GM12878 (cell line): ENCODE results near the gene CACNA2D1. TPM values are rescaled to one million over a fixed set of nuclear protein-coding genes. Genes with fewer than 3 reads are reported as not detected.

Experiments
- ATAC-seq: fragments of 200-7000 bp; cut with Tn5 transposase; 3 replicates; pipeline ENCODE4 v1.9.1; 2020; ENCODE audit warnings: mild to moderate bottlenecking, moderate library complexity
- BruUV-seq: library from RNA; stranded (reverse); fragments of 400-500 nt; replicated peaks from 2 replicates; lab custom pipeline; 2021; lab: Mats Ljungman, UMichigan
- CTCF ChIA-PET: fragments of 300-600 bp; sonication (Branson Sonifier 250); formaldehyde crosslinking; extraction: SDS; loops from one replicate; lab custom pipeline; 2021; ENCODE audit warnings: inconsistent platforms; lab: Yijun Ruan, JAX
- POLR2A ChIA-PET: fragments of 350-600 bp; formaldehyde crosslinking; extraction: SDS; loops from one replicate; lab custom pipeline; 2021; ENCODE audit warnings: inconsistent platforms; lab: Charles Lee
- RAD21 ChIA-PET: fragments of 300-600 bp; sonication (Branson Sonifier 250); formaldehyde crosslinking; loops from one replicate; lab custom pipeline; 2023; ENCODE audit warnings: antibody characterized with exemption; ENCODE audit not compliant: unreplicated experiment; lab: Charles Lee
- SMC1A ChIA-PET: fragments of 300-600 bp; sonication (Branson Sonifier 250); formaldehyde crosslinking; loops from one replicate; lab custom pipeline; 2023; ENCODE audit not compliant: unreplicated experiment, uncharacterized antibody; lab: Charles Lee
- DNase-seq: peaks from one replicate; pipeline ENCODE4 v3.0.0-alpha.2; 2011; ENCODE audit warnings: low read depth, low spot score
- FAIRE-seq: peaks from 3 replicates; lab custom pipeline; 2011; peaks lifted over from hg19 to GRCh38; lab: Jason Lieb, UNC
- H2AFZ ChIP-seq: 2 replicates; pipeline ENCODE4 v1.6.0; 2011; ENCODE audit warnings: low read depth, low read length, control low read depth; ENCODE audit not compliant: control insufficient read depth
- H3K27ac ChIP-seq: 2 replicates; pipeline ENCODE4 v1.5.1; 2011; ENCODE audit warnings: control low read depth; ENCODE audit not compliant: control insufficient read depth, insufficient read depth
- H3K27me3 ChIP-seq, 2 experiments: replicated peaks in 1 of 2; 2 replicates each; pipeline versions ENCODE4 v1.6.0 to v1.6.1; 2011; ENCODE audit warnings: low read length in 1 of 2; ENCODE audit not compliant: control insufficient read depth in 2 of 2, insufficient read depth in 2 of 2
- H3K36me3 ChIP-seq, 2 experiments: 2 replicates each; pipeline ENCODE4 v1.5.1; 2011; ENCODE audit warnings: low read length in 1 of 2; ENCODE audit not compliant: control insufficient read depth in 2 of 2, insufficient read depth in 2 of 2
- H3K4me1 ChIP-seq: 2 replicates; pipeline ENCODE4 v1.6.1; 2011; ENCODE audit warnings: mild to moderate bottlenecking, low read length, moderate library complexity, mixed read lengths; ENCODE audit not compliant: control insufficient read depth, insufficient read depth
- H3K4me2 ChIP-seq: 2 replicates; pipeline ENCODE4 v1.6.0; 2011; ENCODE audit warnings: control low read depth; ENCODE audit not compliant: control insufficient read depth, insufficient read depth
- H3K4me3 ChIP-seq: fragments of 200-600 bp; sonication (generic); 2 replicates; pipeline ENCODE4 v1.5.1; 2016
- H3K79me2 ChIP-seq: 2 replicates; pipeline ENCODE4 v1.6.0; 2011; ENCODE audit warnings: low read length; ENCODE audit not compliant: control insufficient read depth, insufficient read depth
- H3K9ac ChIP-seq: 2 replicates; pipeline ENCODE4 v1.8.0; 2011; ENCODE audit warnings: low read length, control low read depth, mixed read lengths; ENCODE audit not compliant: control insufficient read depth, insufficient read depth
- H3K9me3 ChIP-seq: replicated peaks from 3 replicates; pipeline ENCODE4 v1.5.1; 2011; ENCODE audit warnings: mild to moderate bottlenecking, low read length; ENCODE audit not compliant: control insufficient read depth, insufficient read depth
- H4K20me1 ChIP-seq: 2 replicates; pipeline ENCODE4 v1.6.0; 2011; ENCODE audit not compliant: control insufficient read depth, insufficient read depth
- CHD1 ChIP-seq: IDR thresholded peaks from 2 replicates; pipeline ENCODE4 v1.6.1; 2012; ENCODE audit warnings: low read depth, low read length, improper control_type of control experiment
- HCFC1 ChIP-seq: fragments of 150-350 bp; IDR thresholded peaks from 2 replicates; pipeline ENCODE4 v1.6.1; 2014; ENCODE audit warnings: low read length
- IRF3 ChIP-seq: fragments of 450-650 bp; IDR thresholded peaks from 2 replicates; pipeline ENCODE4 v1.6.1; 2014; ENCODE audit warnings: mild to moderate bottlenecking
- IRF4 ChIP-seq: IDR thresholded peaks from 2 replicates; pipeline ENCODE4 v1.6.1; 2011; ENCODE audit warnings: low read depth, low read length
- NR2F1 ChIP-seq: fragments of 450-650 bp; conservative IDR thresholded peaks from 2 replicates; pipeline ENCODE4 v1.6.1; 2017; ENCODE audit warnings: mild to moderate bottlenecking
- POLR2A ChIP-seq: IDR thresholded peaks from 2 replicates; pipeline ENCODE4 v1.6.1; 2011; ENCODE audit warnings: low read depth, mild to moderate bottlenecking, low read length
- RBBP5 ChIP-seq: fragments of 200-600 bp; sonication (generic); conservative IDR thresholded peaks from 2 replicates; pipeline ENCODE4 v1.6.1; 2016
- SKIL ChIP-seq: fragments of 450-650 bp; IDR thresholded peaks from 2 replicates; pipeline ENCODE4 v1.6.1; 2017; ENCODE audit warnings: mild to moderate bottlenecking, low read depth, inconsistent platforms; ENCODE audit not compliant: poor library complexity, severe bottlenecking
- SMAD5 ChIP-seq: IDR thresholded peaks from 2 replicates; pipeline ENCODE4 v1.6.1; 2016; ENCODE audit warnings: antibody characterized with exemption, low read depth
- SREBF1 ChIP-seq: IDR thresholded peaks from 2 replicates; pipeline ENCODE4 v1.6.1; 2012; ENCODE audit warnings: mild to moderate bottlenecking, low read length
- TARDBP ChIP-seq: IDR thresholded peaks from 2 replicates; pipeline ENCODE4 v1.6.1; 2016; ENCODE audit warnings: borderline replicate concordance
- TBL1XR1 ChIP-seq: IDR thresholded peaks from 2 replicates; pipeline ENCODE4 v1.6.1; 2012; ENCODE audit warnings: low read depth, low read length, improper control_type of control experiment
- WGBS: methylation state at CpG from one replicate; pipeline ENCODE4 v1.1.6; 2016; ENCODE audit warnings: low lambda C conversion rate; ENCODE audit not compliant: insufficient replicate concordance, insufficient coverage; ENCODE audit errors: missing lambda C conversion rate; 5-methylcytosine and 5-hydroxymethylcytosine counted together
- in situ Hi-C: fragments of 300-500 bp; cut with MboI; formaldehyde crosslinking; loops from 9 replicates; pipeline ENCODE4 v1.14.3; 2018; ENCODE audit warnings: mixed read lengths
- intact Hi-C: fragments of 100-400 bp; cut with micrococcal nuclease; formaldehyde crosslinking; loops from one replicate; pipeline ENCODE4 v1.14.2; 2022; ENCODE audit not compliant: unreplicated experiment
- polyA plus RNA-seq, 11 experiments: library from polyadenylated mRNA; depleted of rRNA in 4 of 11; unstranded in 6 of 11; stranded (reverse) in 5 of 11; fragments of >200 nt; fragmentation: Nextera tagmentation in 4 of 11; fragmentation: Illumina TruSeq in 1 of 11; extraction: Ambion mirVana in 4 of 11; extraction: Trizol in 1 of 11; gene quantifications; 1 replicate in 1 of 11; 2 replicates in 10 of 11; pipeline versions ENCODE4 v1.2.1 to v1.2.3, GENCODE V29; 2011 to 2016; ENCODE audit warnings: inconsistent platforms in 2 of 11, missing spikeins in 2 of 11, low read depth in 1 of 11
- total RNA-seq, 4 experiments: library from RNA; depleted of rRNA in 3 of 4; stranded (reverse); fragments of >200 nt in 3 of 4; fragmentation: Illumina TruSeq in 1 of 4; extraction: Trizol in 1 of 4; gene quantifications; 2 replicates each; pipeline versions ENCODE4 v1.2.1 to v1.2.3, GENCODE V29; 2013 to 2021

Gene CACNA2D1
- total and polyA plus RNA-seq, 10 of the 15 experiments (the other 5 are each of a cell fraction or from before 2014, with no cell fraction given), result 0.14 to 14.8 (median 0.97) TPM

- ChIA-PET SMC1A (interaction anchor here (1.2 to 1.4 kb wide), 3 partner anchors 10 to 72 kb away, joined by 3 to 6 read pairs (median 6); no protein-coding TSS in a partner anchor), POLR2A (no interaction called here)
- 0 out of 2 replicates have a peak, but pooled peaks have one; percentile 20 for TF ChIP-seq NR2F1
- TF ChIP-seq IRF3, result no peak
- no peak for TF ChIP-seq SREBF1
- TF ChIP-seq, all 136 proteins: peak for 1
- H3K4me2 ChIP-seq, result no peak overlapping the region
- H3K9me3 ChIP-seq, result no peaks in the 10 kb centered on the region
- no peaks in the 10 kb centered on the region for H3K4me1 ChIP-seq
- H3K79me2 ChIP-seq, result no peaks in the 10 kb centered on the region
- BruUV-seq, result no TSS peak
- no peak overlapping the region for H3K27ac ChIP-seq
- RAD21 ChIA-PET, result no interaction called here
- in situ Hi-C loops, result no loop called here
- no peak overlapping the region for H3K9ac ChIP-seq
- ATAC-seq (no peak), FAIRE-seq (no peak), DNase-seq (no peak)
- no peak overlapping the region for H2AFZ ChIP-seq
- intact Hi-C loops, result no loop called here
- no peak overlapping the region for H3K4me3 ChIP-seq
- CTCF ChIA-PET, result interaction anchor here (0.6 to 1.8 kb wide), 5 partner anchors 16 to 207 kb away, joined by 3 to 4 read pairs (median 3); no protein-coding TSS in a partner anchor
- H3K36me3 ChIP-seq, result no peaks in the 10 kb centered on the region
- no peaks in the 10 kb centered on the region for H4K20me1 ChIP-seq
- no peaks in the 10 kb centered on the region for H3K27me3 ChIP-seq
- WGBS, result 40% methylated on average over 3 of the region's 3 CpGs
Measured at GRCh38 chr7:82273886-82274285, 169.7 kb downstream of the CACNA2D1 start.

GRCh38 chr7:82270870-82271269 is 172.7 kb downstream of the CACNA2D1 start:
- H3K36me3 ChIP-seq, result no peaks in the 10 kb centered on the region
- H3K79me2 ChIP-seq, result no peaks in the 10 kb centered on the region
- BruUV-seq, result no TSS peak
- H3K4me3 ChIP-seq, result no peak overlapping the region
- ChIA-PET POLR2A (no interaction called here), CTCF (interaction anchor here (1.2 to 1.6 kb wide), 3 partner anchors 12 to 105 kb away, joined by 4 to 6 read pairs (median 5); no protein-coding TSS in a partner anchor), SMC1A (interaction anchor here (1.0 to 4.3 kb wide), 4 partner anchors 11 to 185 kb away, joined by 3 to 33 read pairs (median 3); no protein-coding TSS in a partner anchor), RAD21 (interaction anchor here (1.3 kb wide), 1 partner anchor 13 kb away, joined by 4 read pairs; no protein-coding TSS in a partner anchor)
- no peak for DNase-seq
- WGBS, result 0% methylated on average over 1 of the region's 1 CpG
- no peak overlapping the region for H3K27ac ChIP-seq
- no peak overlapping the region for H2AFZ ChIP-seq
- no peak overlapping the region for H3K4me2 ChIP-seq
- no peak overlapping the region for H3K9ac ChIP-seq
- in situ Hi-C loops, result no loop called here
- no peaks in the 10 kb centered on the region for H3K27me3 ChIP-seq
- peak; percentile 10; the same call in 1 of the 3 replicates for ATAC-seq
- TF ChIP-seq TARDBP (no peak), SMAD5 (no peak), IRF4 (no peak), CHD1 (no peak), HCFC1 (no peak), SKIL (no peak), RBBP5 (no peak), TBL1XR1 (no peak), POLR2A (no peak)
- H4K20me1 ChIP-seq, result no peaks in the 10 kb centered on the region
- intact Hi-C loops, result no loop called here
- no peaks in the 10 kb centered on the region for H3K9me3 ChIP-seq
- no peak for FAIRE-seq
- no peaks in the 10 kb centered on the region for H3K4me1 ChIP-seq
